ENCODE results near the gene POLRMT.

DNA sequence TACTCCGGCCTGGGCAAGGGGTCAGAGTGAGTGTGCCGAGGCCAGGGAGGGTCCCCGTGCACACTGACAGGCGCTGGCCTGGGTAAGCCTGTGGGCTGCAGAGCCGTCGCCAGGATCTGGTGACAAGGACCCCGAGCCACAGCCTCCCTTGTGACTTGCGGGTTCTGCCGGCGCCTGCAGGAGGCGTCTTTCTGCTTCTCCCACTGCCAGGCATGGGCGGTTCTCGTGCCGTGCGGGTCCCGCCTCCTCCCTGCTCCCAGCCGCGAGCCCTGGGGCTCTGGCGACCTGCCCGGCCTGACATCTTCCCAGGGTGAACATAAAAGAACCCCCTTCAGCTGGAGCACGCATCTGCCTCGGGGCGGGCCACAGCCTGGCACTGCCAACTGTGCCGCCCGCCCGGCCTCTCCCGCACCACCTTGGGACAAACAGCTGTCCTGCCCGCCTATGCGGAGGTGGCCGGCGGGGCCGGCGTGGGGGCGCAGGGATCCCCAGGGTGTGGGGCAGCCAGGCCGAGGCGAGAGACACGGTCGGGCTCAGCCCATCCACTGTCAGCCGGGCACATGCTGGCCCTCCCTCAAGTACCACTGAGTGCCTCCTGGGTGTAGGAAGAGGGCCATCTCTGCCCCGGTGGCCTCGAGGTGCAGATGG, 45.1 kb downstream of the POLRMT start:
- TF ChIP-seq, protein P1, sequence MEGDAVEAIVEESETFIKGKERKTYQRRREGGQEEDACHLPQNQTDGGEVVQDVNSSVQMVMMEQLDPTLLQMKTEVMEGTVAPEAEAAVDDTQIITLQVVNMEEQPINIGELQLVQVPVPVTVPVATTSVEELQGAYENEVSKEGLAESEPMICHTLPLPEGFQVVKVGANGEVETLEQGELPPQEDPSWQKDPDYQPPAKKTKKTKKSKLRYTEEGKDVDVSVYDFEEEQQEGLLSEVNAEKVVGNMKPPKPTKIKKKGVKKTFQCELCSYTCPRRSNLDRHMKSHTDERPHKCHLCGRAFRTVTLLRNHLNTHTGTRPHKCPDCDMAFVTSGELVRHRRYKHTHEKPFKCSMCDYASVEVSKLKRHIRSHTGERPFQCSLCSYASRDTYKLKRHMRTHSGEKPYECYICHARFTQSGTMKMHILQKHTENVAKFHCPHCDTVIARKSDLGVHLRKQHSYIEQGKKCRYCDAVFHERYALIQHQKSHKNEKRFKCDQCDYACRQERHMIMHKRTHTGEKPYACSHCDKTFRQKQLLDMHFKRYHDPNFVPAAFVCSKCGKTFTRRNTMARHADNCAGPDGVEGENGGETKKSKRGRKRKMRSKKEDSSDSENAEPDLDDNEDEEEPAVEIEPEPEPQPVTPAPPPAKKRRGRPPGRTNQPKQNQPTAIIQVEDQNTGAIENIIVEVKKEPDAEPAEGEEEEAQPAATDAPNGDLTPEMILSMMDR (IDR thresholded peaks at IDR 0.05) = peak in 2 of 3 donors; percentile 22 to 52
- no peak for TF ChIP-seq POLR2AphosphoS5 (IDR thresholded peaks at IDR 0.05)
- TF ChIP-seq POLR2A (IDR thresholded peaks at IDR 0.05) = no peak

All from breast epithelium (tissue), 3 donors.